ENCODE results near the gene WASF3.

WASF3 gene

GRCh38 chr13:26685606-26686005, 128.1 kb downstream of the WASF3 start:
- no peak for DNase-seq

DNA sequence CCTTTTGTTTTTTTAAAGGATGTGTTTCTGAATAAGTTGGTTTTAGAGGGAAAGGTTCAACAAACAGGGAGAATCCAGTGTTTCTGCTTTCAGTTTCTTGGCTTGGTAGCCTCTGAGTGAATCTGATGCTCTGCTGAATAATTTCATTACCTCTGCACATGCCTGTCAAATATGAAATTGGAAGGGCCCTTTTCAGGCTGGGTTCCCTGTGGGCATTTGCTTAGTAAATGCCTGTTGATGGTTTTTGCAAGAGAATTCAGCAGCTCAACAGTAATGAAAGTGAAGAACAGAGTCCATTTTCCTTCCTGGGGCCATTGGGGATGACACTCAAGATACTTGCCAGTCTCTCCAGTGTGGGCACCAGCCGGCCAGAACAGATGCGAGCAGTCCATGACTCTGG, 128.8 kb downstream of the WASF3 start:
- DNase-seq: no peak

GRCh38 chr13:26688286-26688685, 130.8 kb downstream of the WASF3 start:
- no peak for DNase-seq

DNA sequence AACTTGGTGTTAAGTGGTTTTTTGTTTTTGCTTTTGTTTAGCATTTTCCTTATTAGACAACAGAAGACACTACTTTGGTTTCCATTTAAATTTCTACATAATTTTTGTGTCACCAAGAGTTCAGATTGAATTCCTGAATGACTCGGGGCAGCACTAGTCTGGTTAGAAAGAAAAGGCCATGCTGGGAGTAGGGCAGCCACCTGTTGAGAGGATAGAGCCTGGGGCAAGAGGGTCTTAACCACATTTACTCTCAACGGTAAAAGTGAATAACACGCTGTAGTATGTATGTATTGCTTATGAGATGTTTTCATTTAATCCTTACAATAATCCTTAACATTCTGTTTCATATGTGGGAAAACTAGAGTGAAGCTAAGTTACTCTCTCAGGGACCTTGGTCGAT, 131.5 kb downstream of the WASF3 start:
- no peak for DNase-seq

GRCh38 chr13:26693749-26694463, 136.4 kb downstream of the WASF3 start:
- no peak for DNase-seq

- DNase-seq: no peak
These were observed 137.3 kb downstream of the WASF3 start for GRCh38 chr13:26694609-26695359.

GRCh38 chr13:26695360-26695705, 137.8 kb downstream of the WASF3 start:
- no peak for DNase-seq

GRCh38 chr13:26695891-26696311, 138.4 kb downstream of the WASF3 start:
- no peak for DNase-seq

GRCh38 chr13:26697069-26697955, 139.8 kb downstream of the WASF3 start:
- DNase-seq: no peak

- peak; percentile 73 for DNase-seq
These were observed 141.1 kb downstream of the WASF3 start for GRCh38 chr13:26698392-26699196.

DNA sequence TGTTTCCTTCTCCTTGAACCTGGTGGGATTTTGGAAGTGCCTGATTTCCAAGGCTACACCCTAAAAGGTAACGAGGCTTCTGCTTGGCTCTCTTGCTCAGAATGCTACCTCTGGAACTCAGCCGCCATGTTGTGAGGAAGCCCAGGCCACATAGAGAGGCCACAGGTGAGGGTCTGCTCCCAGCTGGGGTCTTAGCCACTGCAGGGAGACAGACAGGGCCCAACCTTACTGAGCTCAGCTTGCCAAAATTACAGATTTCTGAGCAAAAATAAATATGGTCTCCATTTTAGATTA, 141.7 kb downstream of the WASF3 start:
- no peak for DNase-seq

DNA sequence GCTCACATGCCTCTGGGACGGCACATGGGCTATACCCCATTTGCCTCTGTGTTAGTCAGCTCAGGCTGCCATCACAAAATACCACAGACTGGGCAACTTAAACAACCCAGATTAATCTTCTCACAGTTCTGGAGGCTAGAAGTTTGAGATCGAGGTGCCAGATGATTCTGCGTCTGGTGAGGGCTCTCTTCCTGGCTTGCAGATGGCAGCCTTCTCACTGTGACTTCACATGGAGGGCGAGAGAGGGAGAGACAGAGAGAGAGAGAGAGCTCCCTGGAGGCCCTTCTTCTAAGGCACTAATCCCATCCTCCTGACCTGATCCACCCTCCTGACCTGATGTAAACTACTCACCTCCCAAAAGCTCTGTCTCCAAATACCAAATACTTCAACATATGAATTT, 148.1 kb downstream of the WASF3 start:
- no peak for DNase-seq

GRCh38 chr13:26706381-26706780, 148.9 kb downstream of the WASF3 start:
- no peak for DNase-seq

DNA sequence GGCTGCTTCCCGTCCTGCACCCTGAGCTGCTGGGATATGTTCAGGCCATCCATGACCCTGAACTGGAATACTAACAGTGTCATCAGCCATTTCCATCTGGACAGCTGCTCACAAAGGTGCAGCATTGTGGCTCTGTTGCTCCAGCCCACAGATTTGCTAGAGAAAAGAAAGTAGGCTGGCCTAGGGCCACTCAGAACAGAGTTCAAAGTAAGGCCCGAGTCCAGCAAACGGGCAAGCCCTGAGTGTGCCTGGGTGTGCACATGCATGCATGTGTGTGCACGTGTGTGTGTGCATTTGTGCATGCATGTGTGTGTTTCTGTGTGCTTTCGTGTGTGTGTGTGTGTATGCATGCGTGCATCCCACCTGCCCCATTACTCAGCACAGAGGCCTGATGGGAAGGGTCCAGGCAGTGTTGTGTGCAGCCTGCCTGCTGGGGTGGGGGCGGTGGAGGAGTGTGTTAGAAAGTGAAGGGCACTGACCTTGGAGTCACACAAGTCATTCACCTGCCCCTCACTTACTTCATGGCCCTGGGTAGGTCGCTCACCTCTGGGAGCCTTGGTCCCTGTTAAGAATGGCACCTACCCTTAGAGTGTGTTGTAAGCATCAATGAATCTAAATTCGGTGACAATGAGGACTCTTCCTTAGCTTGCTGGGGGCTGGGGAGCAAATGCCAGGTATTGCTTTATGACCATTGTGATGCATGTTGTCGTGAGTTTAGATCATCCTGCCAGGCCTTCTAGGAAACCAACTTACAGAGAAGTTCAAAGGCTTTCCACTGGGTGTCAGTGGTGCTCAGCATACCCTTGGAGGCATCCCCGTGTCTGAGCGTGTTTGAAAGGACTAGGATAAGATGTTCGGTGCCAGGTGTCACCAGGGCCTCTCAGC, 149.9 kb downstream of the WASF3 start:
- peak; percentile 35 for DNase-seq

- DNase-seq: no peak
These were observed 150.5 kb downstream of the WASF3 start for GRCh38 chr13:26708007-26708297.

- no peak for DNase-seq
These were observed 152.0 kb downstream of the WASF3 start for GRCh38 chr13:26709461-26709860.

GRCh38 chr13:26710166-26710565, 152.7 kb downstream of the WASF3 start:
- DNase-seq: no peak

- DNase-seq: no peak
These were observed 153.7 kb downstream of the WASF3 start for GRCh38 chr13:26711211-26711610.

GRCh38 chr13:26713341-26713740, 155.9 kb downstream of the WASF3 start:
- DNase-seq: no peak

DNA sequence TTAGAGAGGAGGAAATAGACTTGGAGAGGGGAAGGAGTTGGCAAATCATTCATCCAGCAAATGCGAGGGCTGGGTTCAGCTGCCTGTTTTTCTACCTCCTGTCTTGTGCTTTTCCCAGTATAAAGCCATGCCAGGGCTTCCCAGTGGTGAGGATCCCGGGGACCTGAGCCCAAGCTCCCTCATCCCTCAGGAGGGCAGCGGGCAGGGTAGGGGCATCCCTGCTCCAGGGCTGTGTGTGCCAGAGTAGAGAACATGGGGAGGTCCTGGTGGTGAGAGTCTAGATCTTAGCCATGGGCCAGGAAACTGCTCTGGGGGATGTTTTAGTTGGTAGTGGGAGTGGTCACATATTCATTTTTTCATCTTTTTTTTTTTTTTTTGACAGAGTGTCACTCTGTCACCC, 159.5 kb downstream of the WASF3 start:
- DNase-seq: no peak

DNA sequence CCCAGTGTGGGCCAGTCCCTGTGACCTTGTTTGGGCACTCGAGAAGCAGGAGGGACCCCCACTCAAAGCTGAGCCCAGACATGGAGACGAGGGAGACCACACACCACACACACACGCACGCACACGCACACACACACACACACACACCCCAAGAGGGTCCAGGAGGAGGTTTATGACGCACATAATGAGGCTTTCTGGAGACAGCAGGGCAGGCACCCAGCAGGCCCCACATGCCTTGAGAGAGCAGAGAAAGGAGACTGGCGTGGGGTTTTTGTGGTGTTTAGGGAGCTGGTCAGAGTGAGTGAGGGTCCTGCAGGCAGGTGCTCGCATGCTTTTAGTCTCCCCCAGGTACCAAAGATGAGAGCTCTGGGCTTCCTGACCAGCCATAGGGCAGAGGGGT, 160.7 kb downstream of the WASF3 start:
- no peak for DNase-seq

DNA sequence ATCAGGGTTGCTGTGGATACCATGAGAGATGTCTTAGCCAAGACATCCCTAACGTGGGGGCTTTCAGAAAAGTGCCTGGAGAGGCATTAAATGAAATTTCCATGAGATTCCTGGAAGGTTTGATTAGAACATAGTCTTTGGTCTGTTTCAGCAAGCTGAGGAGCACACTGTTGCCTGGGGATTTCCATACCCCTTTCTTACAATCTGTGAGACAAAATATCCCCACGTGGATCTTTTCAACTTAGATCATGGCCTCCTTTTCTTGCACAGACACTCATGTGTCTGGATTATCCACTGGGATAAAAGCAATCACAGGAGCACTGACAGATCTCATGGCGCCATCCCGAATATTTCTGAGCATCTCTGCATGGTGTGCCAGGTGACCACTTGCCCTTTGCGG, 161.4 kb downstream of the WASF3 start:
- no peak for DNase-seq
